CD4-positive, alpha-beta T cell treated with Interleukin-15 for 1 hour (primary cell): ENCODE measurements around the gene CHAF1B.

Source experiments
- DNase-seq: peaks from one replicate; pipeline ENCODE4 v3.0.0-alpha.2; 2020

CHAF1B gene

GRCh38 chr21:36429947-36430546, 44.9 kb downstream of the CHAF1B start:
- DNase-seq = peak; percentile 80

- no peak for DNase-seq
Observed at GRCh38 chr21:36430841-36431240, 45.6 kb downstream of the CHAF1B start.

GRCh38 chr21:36431252-36431651, 46.1 kb downstream of the CHAF1B start:
- no peak for DNase-seq

GRCh38 chr21:36433059-36433709, 48.0 kb downstream of the CHAF1B start:
- no peak for DNase-seq

GRCh38 chr21:36434144-36434543, 49.0 kb downstream of the CHAF1B start:
- DNase-seq = no peak

- DNase-seq = no peak
Observed at GRCh38 chr21:36436829-36437744, 51.9 kb downstream of the CHAF1B start.

- DNase-seq = no peak
Observed at GRCh38 chr21:36437745-36438128, 52.5 kb downstream of the CHAF1B start.

GRCh38 chr21:36441715-36442114, 56.5 kb downstream of the CHAF1B start:
- no peak for DNase-seq

- DNase-seq = no peak
Observed at GRCh38 chr21:36446301-36446700, 61.1 kb downstream of the CHAF1B start.

- no peak for DNase-seq
Observed at GRCh38 chr21:36450511-36450910, 65.3 kb downstream of the CHAF1B start.

- DNase-seq = no peak
Observed at GRCh38 chr21:36451506-36451905, 66.3 kb downstream of the CHAF1B start.

GRCh38 chr21:36452281-36452825, 67.2 kb downstream of the CHAF1B start:
- no peak for DNase-seq

- no peak for DNase-seq
Observed at GRCh38 chr21:36454093-36454531, 68.9 kb downstream of the CHAF1B start.

GRCh38 chr21:36454706-36455105, 69.5 kb downstream of the CHAF1B start:
- DNase-seq = no peak

GRCh38 chr21:36456729-36457414, 71.7 kb downstream of the CHAF1B start:
- DNase-seq = no peak

- no peak for DNase-seq
Observed at GRCh38 chr21:36459098-36459497, 73.9 kb downstream of the CHAF1B start.

- DNase-seq = no peak
Observed at GRCh38 chr21:36460866-36461265, 75.7 kb downstream of the CHAF1B start.

GRCh38 chr21:36461277-36461917, 76.2 kb downstream of the CHAF1B start:
- DNase-seq = no peak

- DNase-seq = no peak
Observed at GRCh38 chr21:36461918-36462486, 76.8 kb downstream of the CHAF1B start.

- no peak for DNase-seq
Observed at GRCh38 chr21:36463204-36463603, 78.0 kb downstream of the CHAF1B start.

GRCh38 chr21:36463991-36464390, 78.8 kb downstream of the CHAF1B start:
- DNase-seq = no peak

GRCh38 chr21:36464590-36464989, 79.4 kb downstream of the CHAF1B start:
- no peak for DNase-seq
